ENCODE results near the gene TENT5C. TPM values are rescaled to one million over a fixed set of nuclear protein-coding genes. Genes with fewer than 3 reads are reported as not detected.

The TENT5C gene
- total RNA-seq, 5 donors from 2014 or later (not counting 1 experiment from before 2014, with no cell fraction given): 7.6 to 133 (median 11.2) TPM

DNA sequence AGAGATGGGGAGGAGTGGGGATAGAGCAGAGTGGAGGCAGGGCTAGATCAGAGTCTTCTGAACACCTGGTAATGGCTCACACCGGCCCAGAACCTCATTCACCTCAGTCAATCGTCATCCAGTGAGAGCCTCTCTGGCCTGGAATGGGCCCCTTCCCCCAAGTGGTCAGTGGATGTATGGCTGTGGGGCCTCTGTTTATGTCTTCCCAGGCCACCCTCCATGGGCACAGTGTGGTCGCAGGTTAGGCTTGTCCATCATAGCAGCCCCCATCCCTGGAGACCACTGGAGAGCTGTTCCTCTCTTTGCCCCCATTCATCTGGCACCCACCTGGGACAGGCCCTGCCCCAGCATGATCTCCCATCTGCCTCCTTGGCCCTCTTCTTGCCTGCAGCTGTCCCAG, 29.6 kb upstream of the TENT5C start:
- H3K27me3 ChIP-seq (replicated peaks in 1 of 2; ENCODE audit: control insufficient read depth in 2 of 2, extremely low read depth in 1 of 2, insufficient read depth in 2 of 2, low read length in 1 of 2): no peaks in the 10 kb centered on the region
- WGBS (ENCODE audit: insufficient coverage): no CpG with 5 or more reads among the region's 3 CpGs
- H3K36me3 ChIP-seq (ENCODE audit: control insufficient read depth in 2 of 2, extremely low read depth in 1 of 2, insufficient read depth in 1 of 2, low read length in 1 of 2): no peaks in the 10 kb centered on the region
- CTCF ChIA-PET: interaction anchor here in 1 of 2 donors (1.5 kb wide), 1 partner anchor 98 kb away, joined by 5 read pairs; no protein-coding TSS in a partner anchor
- no peak for ATAC-seq (replicated peaks in 1 of 4)
- H3K9me3 ChIP-seq: no peaks in the 10 kb centered on the region
- H3K4me1 Mint-ChIP-seq: peaks cover 20 to 28% (median 21%) of the 10 kb centered on the region in 3 donors
- peaks cover 0 to 16% of the 10 kb centered on the region in 2 experiments for H3K4me1 ChIP-seq (ENCODE audit: control insufficient read depth in 1 of 2, extremely low read depth in 1 of 2, insufficient read depth in 2 of 2, low read length in 2 of 2)
- H3K9me3 Mint-ChIP-seq: no peaks in the 10 kb centered on the region
- H3K4me3 ChIP-seq (ENCODE audit: control insufficient read depth in 1 of 2, extremely low read depth in 1 of 2, low read length in 1 of 2): no peak overlapping the region
- no peak overlapping the region for H3K27ac Mint-ChIP-seq
- no peak overlapping the region for H3K4me3 Mint-ChIP-seq
- no peaks in the 10 kb centered on the region for H3K27me3 Mint-ChIP-seq
- POLR2A ChIA-PET: interaction anchor here in 1 of 2 donors (0.6 kb wide), 1 partner anchor 42 kb away, joined by 3 read pairs; no protein-coding TSS in a partner anchor
- DNase-seq: no peak
- no peak overlapping the region for H3K27ac ChIP-seq (ENCODE audit: low read length)
- no peaks in the 10 kb centered on the region for H3K36me3 Mint-ChIP-seq

DNA sequence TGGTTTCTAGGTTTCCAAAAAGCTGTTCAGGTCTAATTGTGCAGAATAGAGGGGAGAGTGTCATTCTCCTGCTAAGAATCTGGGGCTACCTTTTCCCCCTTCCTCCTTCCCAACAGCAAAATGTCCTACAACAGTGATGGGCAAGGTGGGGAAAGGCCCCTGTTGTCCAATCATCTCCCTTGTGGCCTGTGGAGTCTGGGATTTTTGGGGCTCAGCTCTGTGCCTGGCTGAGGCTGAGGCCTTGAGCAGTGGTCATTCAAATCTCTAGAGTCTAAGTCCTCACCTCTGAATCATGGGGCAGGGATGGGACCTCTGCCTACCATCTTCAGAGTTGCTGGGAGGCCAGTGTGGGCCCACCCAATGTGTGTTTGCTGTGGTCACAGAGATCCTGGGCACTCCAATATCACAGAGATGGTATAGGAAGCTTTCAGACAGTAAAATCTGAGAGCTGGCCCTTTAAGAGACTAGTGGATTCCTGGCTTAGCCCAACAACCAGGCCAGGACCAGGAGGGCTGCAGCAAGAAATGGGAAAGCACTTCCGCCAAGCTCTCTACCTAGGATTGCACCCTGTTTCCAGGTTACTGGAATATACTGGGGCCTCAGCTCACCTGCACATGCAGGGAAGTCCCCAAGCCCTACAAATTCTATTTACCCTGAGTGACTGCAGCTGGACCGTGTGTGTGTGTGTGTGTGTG, 28.5 kb upstream of the TENT5C start:
- ChIA-PET CTCF (interaction anchor here in 1 of 2 donors (0.7 kb wide), 1 partner anchor 1428 kb away, joined by 3 read pairs; no protein-coding TSS in a partner anchor), POLR2A (interaction anchor here in 1 of 2 donors (0.6 kb wide), 1 partner anchor 18 kb away, joined by 4 read pairs; no protein-coding TSS in a partner anchor)
- no CpG with 5 or more reads among the region's 2 CpGs for WGBS (ENCODE audit: insufficient coverage)
- Histone ChIP-seq H3K27me3 (replicated peaks in 1 of 2; ENCODE audit: control insufficient read depth in 2 of 2, extremely low read depth in 1 of 2, insufficient read depth in 2 of 2, low read length in 1 of 2) (peaks cover 0 to 2% of the 10 kb centered on the region in 2 experiments), H3K27ac (ENCODE audit: low read length) (no peak overlapping the region), H3K9me3 (no peaks in the 10 kb centered on the region), H3K36me3 (ENCODE audit: control insufficient read depth in 2 of 2, extremely low read depth in 1 of 2, insufficient read depth in 1 of 2, low read length in 1 of 2) (no peaks in the 10 kb centered on the region), H3K4me1 (ENCODE audit: control insufficient read depth in 1 of 2, extremely low read depth in 1 of 2, insufficient read depth in 2 of 2, low read length in 2 of 2) (peaks cover 0 to 14% of the 10 kb centered on the region in 2 experiments), H3K4me3 (ENCODE audit: control insufficient read depth in 1 of 2, extremely low read depth in 1 of 2, low read length in 1 of 2) (no peak overlapping the region)
- H3K4me3 Mint-ChIP-seq: no peak overlapping the region
- H3K36me3 Mint-ChIP-seq: no peaks in the 10 kb centered on the region
- no peak for DNase-seq
- no peak for ATAC-seq (replicated peaks in 1 of 4)
- H3K27me3 Mint-ChIP-seq: no peaks in the 10 kb centered on the region
- no peak overlapping the region for H3K27ac Mint-ChIP-seq
- peaks cover 11 to 17% (median 12%) of the 10 kb centered on the region in 3 donors for H3K4me1 Mint-ChIP-seq
- no peaks in the 10 kb centered on the region for H3K9me3 Mint-ChIP-seq

DNA sequence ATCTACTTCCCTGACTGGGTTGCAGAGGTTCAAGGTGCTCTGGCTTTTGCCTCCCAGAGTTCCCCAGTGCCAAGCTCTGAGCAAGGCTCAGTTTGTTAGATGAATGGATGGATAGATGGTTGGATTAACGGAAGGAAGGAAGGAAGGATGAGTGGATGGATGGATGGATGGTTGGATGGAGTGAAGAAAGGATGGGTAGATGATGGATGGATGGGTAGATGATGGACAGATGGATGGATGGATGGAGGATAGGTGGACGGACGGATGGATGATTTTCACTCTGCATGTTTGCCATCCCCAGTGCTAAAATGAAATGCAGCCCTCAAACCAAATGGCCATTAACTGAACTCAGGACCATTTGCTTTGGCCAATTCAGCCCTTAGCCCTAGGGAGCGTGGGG, 27.4 kb upstream of the TENT5C start:
- Histone ChIP-seq H3K27me3 (replicated peaks in 1 of 2; ENCODE audit: control insufficient read depth in 2 of 2, extremely low read depth in 1 of 2, insufficient read depth in 2 of 2, low read length in 1 of 2) (peaks cover 0 to 7% of the 10 kb centered on the region in 2 experiments), H3K4me1 (ENCODE audit: control insufficient read depth in 1 of 2, extremely low read depth in 1 of 2, insufficient read depth in 2 of 2, low read length in 2 of 2) (peaks cover 0 to 3% of the 10 kb centered on the region in 2 experiments), H3K36me3 (ENCODE audit: control insufficient read depth in 2 of 2, extremely low read depth in 1 of 2, insufficient read depth in 1 of 2, low read length in 1 of 2) (no peaks in the 10 kb centered on the region), H3K9me3 (no peaks in the 10 kb centered on the region), H3K4me3 (ENCODE audit: control insufficient read depth in 1 of 2, extremely low read depth in 1 of 2, low read length in 1 of 2) (no peak overlapping the region), H3K27ac (ENCODE audit: low read length) (no peak overlapping the region)
- Mint-ChIP-seq H3K27ac (no peak overlapping the region), H3K36me3 (no peaks in the 10 kb centered on the region), H3K4me1 (peaks cover 0 to 8% (median 3%) of the 10 kb centered on the region in 3 donors), H3K4me3 (no peak overlapping the region), H3K27me3 (no peaks in the 10 kb centered on the region), H3K9me3 (peaks cover 0 to 2% (median 0%) of the 10 kb centered on the region in 3 donors)
- DNase-seq: no peak
- no peak for ATAC-seq (replicated peaks in 1 of 4)
- 94% methylated on average over 3 of the region's 4 CpGs for WGBS (ENCODE audit: insufficient coverage)
- POLR2A ChIA-PET: no interaction called here
- CTCF ChIA-PET: interaction anchor here (0.7 to 1.6 kb wide), 2 partner anchors 43 to 1429 kb away, joined by 3 to 11 read pairs; no protein-coding TSS in a partner anchor

DNA sequence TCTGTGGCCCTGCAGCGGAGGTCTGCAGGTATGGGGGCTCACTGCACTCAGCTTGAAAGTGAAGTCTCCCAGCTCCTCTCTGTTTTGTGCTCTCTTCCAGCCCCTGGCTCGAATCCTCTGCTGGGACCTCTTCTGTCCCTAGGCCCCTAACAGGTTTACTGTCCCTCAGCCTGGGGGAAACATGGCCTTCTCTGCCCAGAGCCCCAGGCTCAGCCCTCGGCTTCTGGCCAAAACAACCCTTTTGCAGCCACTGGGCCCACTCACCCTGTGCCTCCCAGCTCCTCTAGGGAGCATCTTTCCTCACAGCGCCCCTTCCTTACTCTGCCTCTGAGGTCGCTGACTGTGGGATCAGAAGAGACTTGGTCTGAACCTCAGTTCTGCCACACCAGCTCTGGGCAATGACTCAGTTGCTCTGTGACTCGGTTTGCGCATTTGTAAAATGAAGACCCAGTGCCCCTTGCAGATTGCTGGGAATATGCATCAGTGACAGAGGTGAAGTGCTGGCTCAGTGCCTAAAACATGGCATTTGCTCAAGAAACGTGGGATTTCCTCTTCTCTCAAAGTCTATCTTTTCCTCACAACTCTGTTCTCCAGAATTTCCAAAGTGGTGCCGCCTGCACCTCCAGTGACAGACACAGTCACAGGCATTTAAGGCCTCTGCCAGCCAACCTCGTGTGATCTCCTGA, 26.5 kb upstream of the TENT5C start:
- no peaks in the 10 kb centered on the region for H3K36me3 Mint-ChIP-seq

DNA sequence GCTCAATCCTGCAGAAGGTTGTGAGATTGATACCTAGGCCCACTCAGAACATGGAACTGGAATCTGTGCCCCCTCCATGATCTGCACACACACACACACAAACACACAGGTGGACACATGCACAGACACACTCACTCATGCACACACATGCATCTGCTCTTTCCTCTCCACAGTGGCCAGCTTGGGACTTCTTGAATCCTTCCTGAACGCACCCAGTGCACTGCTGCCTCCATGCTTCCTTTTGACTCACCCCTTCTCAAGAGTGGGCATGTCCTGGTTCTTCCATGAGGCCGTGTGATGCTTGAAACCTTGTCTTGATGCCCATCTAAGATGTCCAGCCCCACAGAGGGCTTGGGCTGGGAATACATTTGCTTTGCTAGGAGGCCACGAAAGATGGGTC, 25.4 kb upstream of the TENT5C start:
- Histone ChIP-seq H3K4me1 (ENCODE audit: control insufficient read depth in 1 of 2, extremely low read depth in 1 of 2, insufficient read depth in 2 of 2, low read length in 2 of 2) (no peaks in the 10 kb centered on the region), H3K36me3 (ENCODE audit: control insufficient read depth in 2 of 2, extremely low read depth in 1 of 2, insufficient read depth in 1 of 2, low read length in 1 of 2) (no peaks in the 10 kb centered on the region), H3K9me3 (no peaks in the 10 kb centered on the region), H3K27me3 (replicated peaks in 1 of 2; ENCODE audit: control insufficient read depth in 2 of 2, extremely low read depth in 1 of 2, insufficient read depth in 2 of 2, low read length in 1 of 2) (peaks cover 0 to 7% of the 10 kb centered on the region in 2 experiments), H3K4me3 (ENCODE audit: control insufficient read depth in 1 of 2, extremely low read depth in 1 of 2, low read length in 1 of 2) (no peak overlapping the region), H3K27ac (ENCODE audit: low read length) (no peak overlapping the region)
- H3K9me3 Mint-ChIP-seq: peaks cover 0 to 3% (median 0%) of the 10 kb centered on the region in 3 donors
- ChIA-PET CTCF (no interaction called here), POLR2A (no interaction called here)
- DNase-seq: no peak
- H3K36me3 Mint-ChIP-seq: no peaks in the 10 kb centered on the region
- H3K4me1 Mint-ChIP-seq: peaks cover 0 to 7% (median 0%) of the 10 kb centered on the region in 3 donors
- H3K27me3 Mint-ChIP-seq: no peaks in the 10 kb centered on the region
- no peak overlapping the region for H3K27ac Mint-ChIP-seq
- ATAC-seq (replicated peaks in 1 of 4): no peak
- WGBS (ENCODE audit: insufficient coverage): 45% methylated on average over 2 of the region's 3 CpGs
- H3K4me3 Mint-ChIP-seq: no peak overlapping the region

More for the DNA sequence above, 26.5 kb upstream of the TENT5C start:
- no peak for DNase-seq
- ChIA-PET CTCF (interaction anchor here in 1 of 2 donors (1.6 kb wide), 1 partner anchor 44 kb away, joined by 11 read pairs; no protein-coding TSS in a partner anchor), POLR2A (interaction anchor here in 1 of 2 donors (1.2 kb wide), 1 partner anchor 12 kb away, joined by 8 read pairs; no protein-coding TSS in a partner anchor)
- H3K4me1 Mint-ChIP-seq: peaks cover 0 to 7% (median 0%) of the 10 kb centered on the region in 3 donors
- no peak overlapping the region for H3K4me3 Mint-ChIP-seq
- H3K27ac ChIP-seq (ENCODE audit: low read length): no peak overlapping the region
- no peaks in the 10 kb centered on the region for H3K4me1 ChIP-seq (ENCODE audit: control insufficient read depth in 1 of 2, extremely low read depth in 1 of 2, insufficient read depth in 2 of 2, low read length in 2 of 2)
- no peak overlapping the region for H3K4me3 ChIP-seq (ENCODE audit: control insufficient read depth in 1 of 2, extremely low read depth in 1 of 2, low read length in 1 of 2)
- H3K27ac Mint-ChIP-seq: no peak overlapping the region
- no peaks in the 10 kb centered on the region for H3K27me3 Mint-ChIP-seq
- H3K9me3 ChIP-seq: no peaks in the 10 kb centered on the region
- ATAC-seq (replicated peaks in 1 of 4): no peak
- peaks cover 0 to 3% (median 0%) of the 10 kb centered on the region in 3 donors for H3K9me3 Mint-ChIP-seq
- H3K27me3 ChIP-seq (replicated peaks in 1 of 2; ENCODE audit: control insufficient read depth in 2 of 2, extremely low read depth in 1 of 2, insufficient read depth in 2 of 2, low read length in 1 of 2): peaks cover 0 to 7% of the 10 kb centered on the region in 2 experiments
- 84% methylated on average over 8 of the region's 10 CpGs for WGBS (ENCODE audit: insufficient coverage)
- no peaks in the 10 kb centered on the region for H3K36me3 ChIP-seq (ENCODE audit: control insufficient read depth in 2 of 2, extremely low read depth in 1 of 2, insufficient read depth in 1 of 2, low read length in 1 of 2)

DNA sequence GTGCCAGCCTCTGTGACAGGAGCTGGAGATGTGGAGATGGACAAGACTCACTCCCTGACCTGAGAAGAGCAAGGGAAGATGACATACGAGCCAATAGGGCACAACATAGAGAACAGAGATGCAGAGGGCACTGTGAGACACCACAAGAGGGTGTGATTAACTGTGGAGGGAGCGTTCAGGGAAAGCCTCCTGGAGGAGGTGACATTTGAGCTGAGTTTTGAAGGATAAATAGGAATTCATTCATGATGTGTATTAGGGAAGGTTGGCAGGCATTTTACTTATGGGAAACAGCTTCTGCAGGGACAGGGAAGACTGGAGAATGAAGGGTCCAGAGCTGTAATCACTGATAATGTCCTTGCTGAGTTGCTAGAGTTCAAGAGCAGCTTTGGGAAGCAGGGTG, 25.0 kb upstream of the TENT5C start:
- H3K9me3 ChIP-seq: no peaks in the 10 kb centered on the region
- ChIA-PET POLR2A (no interaction called here), CTCF (interaction anchor here in 1 of 2 donors (0.6 kb wide), 1 partner anchor 28 kb away, joined by 6 read pairs; no protein-coding TSS in a partner anchor)

More for the DNA sequence above, 25.0 kb upstream of the TENT5C start:
- Mint-ChIP-seq H3K27ac (no peak overlapping the region), H3K36me3 (no peaks in the 10 kb centered on the region), H3K4me3 (no peak overlapping the region), H3K27me3 (no peaks in the 10 kb centered on the region), H3K4me1 (peaks cover 0 to 7% (median 0%) of the 10 kb centered on the region in 3 donors), H3K9me3 (peaks cover 0 to 3% (median 0%) of the 10 kb centered on the region in 3 donors)
- WGBS (ENCODE audit: insufficient coverage): 77% methylated on average over 2 of the region's 2 CpGs
- no peak for DNase-seq
- Histone ChIP-seq H3K27ac (ENCODE audit: low read length) (no peak overlapping the region), H3K4me1 (ENCODE audit: control insufficient read depth in 1 of 2, extremely low read depth in 1 of 2, insufficient read depth in 2 of 2, low read length in 2 of 2) (no peaks in the 10 kb centered on the region), H3K36me3 (ENCODE audit: control insufficient read depth in 2 of 2, extremely low read depth in 1 of 2, insufficient read depth in 1 of 2, low read length in 1 of 2) (no peaks in the 10 kb centered on the region), H3K27me3 (replicated peaks in 1 of 2; ENCODE audit: control insufficient read depth in 2 of 2, extremely low read depth in 1 of 2, insufficient read depth in 2 of 2, low read length in 1 of 2) (peaks cover 0 to 7% of the 10 kb centered on the region in 2 experiments), H3K4me3 (ENCODE audit: control insufficient read depth in 1 of 2, extremely low read depth in 1 of 2, low read length in 1 of 2) (no peak overlapping the region)
- ATAC-seq (replicated peaks in 1 of 4): no peak

Measured in T-cell (primary cell).